Esophagus squamous epithelium (tissue), 5 donors: ENCODE results near the gene LRRC63. TPM values are rescaled to one million over a fixed set of nuclear protein-coding genes. Genes with fewer than 3 reads are reported as not detected.

Experiments used
- DNase-seq: peaks from one replicate; lab custom pipeline; 2025; lab: John Stamatoyannopoulos, UW
- H3K27ac ChIP-seq, 4 donors: fragments of 200-600 bp; sonication (generic); one replicate each; pipeline ENCODE4 v1.5.1; 2016 to 2019; ENCODE audit warnings: mild to moderate bottlenecking in 1 of 4
- H3K27me3 ChIP-seq, 4 donors: fragments of 200-600 bp; sonication (generic); 1 replicate in 3 of 4; 2 replicates in 1 of 4; pipeline versions ENCODE4 v1.5.1 to v1.6.0; 2017 to 2021; ENCODE audit warnings: antibody characterized with exemption in 1 of 4
- H3K36me3 ChIP-seq, 3 donors: fragments of 200-600 bp; sonication (generic); one replicate each; pipeline ENCODE4 v1.5.1; 2016 to 2019
- H3K4me1 ChIP-seq, 3 donors: fragments of 200-600 bp; sonication (generic); one replicate each; pipeline ENCODE4 v1.5.1; 2017 to 2019
- H3K4me3 ChIP-seq, 4 donors: fragments of 200-600 bp; sonication (generic); 1 replicate in 3 of 4; 2 replicates in 1 of 4; pipeline ENCODE4 v1.5.1; 2016 to 2019; ENCODE audit warnings: mild to moderate bottlenecking in 2 of 4, moderate library complexity in 1 of 4
- H3K9me3 ChIP-seq, 3 donors: fragments of 200-600 bp; sonication (generic); one replicate each; pipeline ENCODE4 v1.5.1; 2016 to 2019
- CTCF ChIP-seq, 6 experiments: fragments of 450-650 bp in 4 of 6; fragments of 200-600 bp in 2 of 6; sonication (generic) in 2 of 6; IDR thresholded peaks; one replicate each; pipeline ENCODE4 v1.5.1; 2016 to 2019; ENCODE audit warnings: antibody characterized with exemption in 6 of 6, mild to moderate bottlenecking in 4 of 6, moderate library complexity in 4 of 6
- POLR2A ChIP-seq, 4 donors: fragments of 450-650 bp; IDR thresholded peaks; one replicate each; pipeline ENCODE4 v1.6.1; 2017; ENCODE audit warnings: antibody characterized with exemption in 4 of 4, mild to moderate bottlenecking in 4 of 4, moderate library complexity in 3 of 4
- WGBS, 2 donors: methylation state at CpG; one replicate each; pipeline ENCODE4 v1.1.5; 2018; 5-methylcytosine and 5-hydroxymethylcytosine counted together
- intact Hi-C: fragments of 100-400 bp; cut with DNase I; formaldehyde crosslinking; loops from one replicate; pipeline ENCODE4 v1.15.0; 2022
- total RNA-seq, 4 donors: library from RNA; depleted of rRNA; stranded (reverse); fragments of >200 nt; gene quantifications; one replicate each; pipeline ENCODE4 v1.1.0, GENCODE V29; 2016
- donor health status: DM: yes; HTN: yes; CAD: no.

The LRRC63 gene
- total RNA-seq, 4 donors from 2014 or later: not detected

- no peak overlapping the region for H3K27ac ChIP-seq
- TF ChIP-seq POLR2A (IDR thresholded peaks at IDR 0.05) (no peak), CTCF (IDR thresholded peaks at IDR 0.05) (peak in 5 of 6 experiments; percentile 22 to 51 (median 46))
- H3K4me3 ChIP-seq: no peak overlapping the region
- no peak for DNase-seq
- peaks cover 0 to 5% (median 0%) of the 10 kb centered on the region in 4 donors for H3K27me3 ChIP-seq
- H3K4me1 ChIP-seq: no peaks in the 10 kb centered on the region
- 65 to 84% methylated on average over 5 of the region's 5 CpGs for WGBS, 2 donors
- intact Hi-C loops: no loop called here
- H3K36me3 ChIP-seq: no peaks in the 10 kb centered on the region
- H3K9me3 ChIP-seq: no peaks in the 10 kb centered on the region
Observed at GRCh38 chr13:46288570-46289259, 77.0 kb downstream of the LRRC63 start.

GRCh38 chr13:46289260-46289955 lies 77.7 kb downstream of the LRRC63 start:
- Histone ChIP-seq H3K4me1 (no peaks in the 10 kb centered on the region), H3K36me3 (no peaks in the 10 kb centered on the region), H3K9me3 (no peaks in the 10 kb centered on the region), H3K27me3 (peaks cover 0 to 5% (median 0%) of the 10 kb centered on the region in 4 donors), H3K4me3 (no peak overlapping the region), H3K27ac (no peak overlapping the region)
- WGBS, 2 donors: 39 to 51% methylated on average over 4 of the region's 4 CpGs
- TF ChIP-seq CTCF (IDR thresholded peaks at IDR 0.05) (no peak), POLR2A (IDR thresholded peaks at IDR 0.05) (no peak)
- no peak for DNase-seq
- intact Hi-C loops: no loop called here

GRCh38 chr13:46290434-46290833 lies 78.7 kb downstream of the LRRC63 start:
- no peaks in the 10 kb centered on the region for H3K36me3 ChIP-seq
- no peaks in the 10 kb centered on the region for H3K4me1 ChIP-seq
- no peak for DNase-seq
- 64 to 67% methylated on average over 2 to 3 of the region's 3 CpGs for WGBS, 2 donors
- intact Hi-C loops: no loop called here
- H3K4me3 ChIP-seq: no peak overlapping the region
- H3K27ac ChIP-seq: no peak overlapping the region
- TF ChIP-seq POLR2A (IDR thresholded peaks at IDR 0.05) (no peak), CTCF (IDR thresholded peaks at IDR 0.05) (no peak)
- no peaks in the 10 kb centered on the region for H3K9me3 ChIP-seq
- peaks cover 0 to 5% (median 0%) of the 10 kb centered on the region in 4 donors for H3K27me3 ChIP-seq

- Histone ChIP-seq H3K27me3 (peaks cover 0 to 5% (median 0%) of the 10 kb centered on the region in 4 donors), H3K36me3 (no peaks in the 10 kb centered on the region), H3K9me3 (no peaks in the 10 kb centered on the region), H3K4me3 (no peak overlapping the region), H3K4me1 (peaks cover 0 to 11% (median 6%) of the 10 kb centered on the region in 3 donors), H3K27ac (no peak overlapping the region)
- 69 to 71% methylated on average over 3 of the region's 3 CpGs for WGBS, 2 donors
- no peak for DNase-seq
- intact Hi-C loops: no loop called here
- TF ChIP-seq CTCF (IDR thresholded peaks at IDR 0.05) (no peak), POLR2A (IDR thresholded peaks at IDR 0.05) (no peak)
Observed at GRCh38 chr13:46293436-46293835, 81.7 kb downstream of the LRRC63 start.

GRCh38 chr13:46295491-46296114 lies 83.9 kb downstream of the LRRC63 start:
- Histone ChIP-seq H3K4me1 (peaks cover 0 to 11% (median 6%) of the 10 kb centered on the region in 3 donors), H3K36me3 (no peaks in the 10 kb centered on the region), H3K4me3 (no peak overlapping the region), H3K27ac (peak overlapping the region in 2 of 4 donors; percentile 53 to 59), H3K9me3 (no peaks in the 10 kb centered on the region), H3K27me3 (no peaks in the 10 kb centered on the region)
- DNase-seq: no peak
- TF ChIP-seq POLR2A (IDR thresholded peaks at IDR 0.05) (no peak), CTCF (IDR thresholded peaks at IDR 0.05) (no peak)
- intact Hi-C loops: no loop called here
- WGBS, 2 donors: 58 to 67% methylated on average over 7 of the region's 7 CpGs
